Measurements from ENCODE around the gene ARMS2.

ARMS2 gene

GRCh38 chr10:122454071-122454470, 382 bp upstream of the ARMS2 start:
- no peak for DNase-seq (ENCODE audit: low read depth)

- DNase-seq (ENCODE audit: low read depth): no peak
Observed at GRCh38 chr10:122455376-122456079, 1.1 kb downstream of the ARMS2 start.

GRCh38 chr10:122457934-122458333, 3.5 kb downstream of the ARMS2 start:
- no peak for DNase-seq (ENCODE audit: low read depth)

- no peak for DNase-seq (ENCODE audit: low read depth)
Observed at GRCh38 chr10:122458693-122459092, 4.2 kb downstream of the ARMS2 start.

GRCh38 chr10:122459561-122460273, 5.3 kb downstream of the ARMS2 start:
- DNase-seq (ENCODE audit: low read depth): no peak

GRCh38 chr10:122460891-122461293, 6.4 kb downstream of the ARMS2 start:
- DNase-seq (ENCODE audit: low read depth): no peak

GRCh38 chr10:122461367-122461728, 6.9 kb downstream of the ARMS2 start, which contains the start of gene HTRA1:
Gene HTRA1 (plus strand): TSS chr10:122461553. CDS start chr10:122461653, 100 bp downstream.
- DNase-seq (ENCODE audit: low read depth): no peak

- DNase-seq (ENCODE audit: low read depth): no peak
Observed at GRCh38 chr10:122461729-122462532, 7.5 kb downstream of the ARMS2 start.

- DNase-seq (ENCODE audit: low read depth): no peak
Observed at GRCh38 chr10:122462533-122463465, 8.3 kb downstream of the ARMS2 start.

- DNase-seq (ENCODE audit: low read depth): no peak
Observed at GRCh38 chr10:122463466-122464249, 9.2 kb downstream of the ARMS2 start.

- no peak for DNase-seq (ENCODE audit: low read depth)
Observed at GRCh38 chr10:122464250-122464510, 9.7 kb downstream of the ARMS2 start.

GRCh38 chr10:122464586-122464985, 10.1 kb downstream of the ARMS2 start:
- DNase-seq (ENCODE audit: low read depth): no peak

GRCh38 chr10:122465401-122466040, 11.1 kb downstream of the ARMS2 start:
- no peak for DNase-seq (ENCODE audit: low read depth)

GRCh38 chr10:122466951-122467381, 12.5 kb downstream of the ARMS2 start:
- no peak for DNase-seq (ENCODE audit: low read depth)

- DNase-seq (ENCODE audit: low read depth): no peak
Observed at GRCh38 chr10:122467701-122468100, 13.2 kb downstream of the ARMS2 start.

- no peak for DNase-seq (ENCODE audit: low read depth)
Observed at GRCh38 chr10:122468307-122468925, 14.0 kb downstream of the ARMS2 start.

- DNase-seq (ENCODE audit: low read depth): no peak
Observed at GRCh38 chr10:122468926-122469781, 14.7 kb downstream of the ARMS2 start.

- DNase-seq (ENCODE audit: low read depth): no peak
Observed at GRCh38 chr10:122469848-122470247, 15.4 kb downstream of the ARMS2 start.

- DNase-seq (ENCODE audit: low read depth): no peak
Observed at GRCh38 chr10:122471531-122472177, 17.2 kb downstream of the ARMS2 start.
